Right lobe of liver (tissue), 6 donors: ENCODE measurements around the gene SNX8. TPM values are rescaled to one million over a fixed set of nuclear protein-coding genes. Genes with fewer than 3 reads are reported as not detected.
A peak's percentile ranks its signal among the peaks of the same experiment; 100 is the strongest.

Experiments used
- ATAC-seq, 4 donors: fragments of 200-7000 bp; cut with Tn5 transposase; one replicate each; pipeline ENCODE4 v1.9.1; 2020; ENCODE audit warnings: mild to moderate bottlenecking in 4 of 4, moderate library complexity in 4 of 4
- DNase-seq, 3 donors: peaks; one replicate each; pipeline ENCODE4 v3.0.0-alpha.2; 2020
- H3K27ac ChIP-seq, 3 donors: fragments of 200-600 bp; one replicate each; pipeline ENCODE4 v1.8.0; 2022
- H3K27me3 ChIP-seq, 2 donors: fragments of 200-600 bp; one replicate each; pipeline ENCODE4 v1.8.0; 2022
- H3K36me3 ChIP-seq, 4 donors: fragments of 200-600 bp; sonication (generic) in 1 of 4; one replicate each; pipeline versions ENCODE4 v1.5.1 to v1.8.0; 2017 to 2022; ENCODE audit warnings: control low read depth in 1 of 4
- H3K4me1 ChIP-seq, 4 donors: fragments of 200-600 bp; sonication (generic) in 1 of 4; one replicate each; pipeline versions ENCODE4 v1.5.1 to v1.8.0; 2017 to 2022; ENCODE audit warnings: control low read depth in 1 of 4
- H3K4me3 ChIP-seq, 3 donors: fragments of 200-600 bp; one replicate each; pipeline ENCODE4 v1.8.0; 2022
- H3K9me3 ChIP-seq, 4 donors: fragments of 200-600 bp; sonication (generic) in 1 of 4; one replicate each; pipeline versions ENCODE4 v1.5.1 to v1.8.0; 2017 to 2022; ENCODE audit warnings: control low read depth in 1 of 4
- POLR2A ChIP-seq: fragments of 450-650 bp; IDR thresholded peaks from one replicate; pipeline ENCODE4 v1.6.1; 2017; ENCODE audit warnings: antibody characterized with exemption, mild to moderate bottlenecking
- WGBS: methylation state at CpG from one replicate; pipeline ENCODE4 v1.1.6; 2018; ENCODE audit warnings: low coverage, low lambda C conversion rate; ENCODE audit not compliant: insufficient coverage; ENCODE audit errors: missing lambda C conversion rate; 5-methylcytosine and 5-hydroxymethylcytosine counted together
- intact Hi-C, 2 donors: fragments of 100-400 bp; cut with DNase I; formaldehyde crosslinking; loops; one replicate each; pipeline versions ENCODE4 v1.11.2 to v1.14.1; 2022
- total RNA-seq, 6 experiments: library from RNA; depleted of rRNA in 2 of 6; stranded (reverse); fragments of >200 nt in 2 of 6; fragmentation: NEBNext Ultra II Directional in 3 of 6; extraction: Animal tissue kit (Norgen Biotek cat#: 25700) in 3 of 6; gene quantifications; one replicate each; pipeline versions ENCODE4 v1.1.0 to v1.2.4, GENCODE V29; 2016 to 2023
- TF ChIP-seq, protein P1 (sequence below), 4 donors: fragments of 200-600 bp in 3 of 4; fragments of 450-650 bp in 1 of 4; IDR thresholded peaks; one replicate each; pipeline versions ENCODE4 v1.5.1 to v1.8.0; 2016 to 2022; ENCODE audit warnings: antibody characterized with exemption in 4 of 4, mild to moderate bottlenecking in 2 of 4
- donor health status: DM: no; HTN: yes; CAD: no.
- donor health status: DM: no; HTN: no; CAD: no.
- donor health status: DM: no; HTN: no; CAD: no.
- donor health status: DM: no; HTN: yes; CAD: no.
- donor health status: DM: no; HTN: yes; CAD: no.

The SNX8 gene
- total RNA-seq, 6 experiments from 2014 or later: 9.1 to 26.2 (median 13.0) TPM

DNA sequence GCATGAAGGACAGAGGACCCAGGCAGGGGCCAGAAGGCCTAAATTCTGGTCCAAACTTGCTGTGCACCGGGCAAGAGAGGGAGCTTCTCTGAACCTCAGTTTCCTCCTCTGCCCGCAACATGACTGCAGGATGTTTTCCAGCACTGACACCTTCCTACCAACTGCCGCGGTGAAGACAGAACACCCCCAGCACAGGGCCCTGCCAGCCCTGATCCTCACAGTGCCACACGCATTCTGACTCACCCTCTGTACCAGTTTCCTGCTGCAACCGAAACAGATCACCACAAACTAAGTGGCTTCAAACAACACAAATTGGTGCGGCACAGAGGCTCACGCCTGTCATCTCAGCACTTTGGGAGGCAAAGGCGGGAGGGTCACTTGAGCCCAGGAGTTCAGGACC lies 99.6 kb downstream of the SNX8 start:
- ATAC-seq (no peak), DNase-seq (no peak)
- Histone ChIP-seq H3K27me3 (no peaks in the 10 kb centered on the region), H3K4me1 (no peaks in the 10 kb centered on the region), H3K36me3 (peaks cover 0 to 11% (median 0%) of the 10 kb centered on the region in 4 donors), H3K4me3 (no peak overlapping the region), H3K27ac (no peak overlapping the region), H3K9me3 (no peaks in the 10 kb centered on the region)
- WGBS: 90% methylated on average over 2 of the region's 9 CpGs
- intact Hi-C loops: no loop called here
- no peak for TF ChIP-seq POLR2A
- TF ChIP-seq, protein P1, sequence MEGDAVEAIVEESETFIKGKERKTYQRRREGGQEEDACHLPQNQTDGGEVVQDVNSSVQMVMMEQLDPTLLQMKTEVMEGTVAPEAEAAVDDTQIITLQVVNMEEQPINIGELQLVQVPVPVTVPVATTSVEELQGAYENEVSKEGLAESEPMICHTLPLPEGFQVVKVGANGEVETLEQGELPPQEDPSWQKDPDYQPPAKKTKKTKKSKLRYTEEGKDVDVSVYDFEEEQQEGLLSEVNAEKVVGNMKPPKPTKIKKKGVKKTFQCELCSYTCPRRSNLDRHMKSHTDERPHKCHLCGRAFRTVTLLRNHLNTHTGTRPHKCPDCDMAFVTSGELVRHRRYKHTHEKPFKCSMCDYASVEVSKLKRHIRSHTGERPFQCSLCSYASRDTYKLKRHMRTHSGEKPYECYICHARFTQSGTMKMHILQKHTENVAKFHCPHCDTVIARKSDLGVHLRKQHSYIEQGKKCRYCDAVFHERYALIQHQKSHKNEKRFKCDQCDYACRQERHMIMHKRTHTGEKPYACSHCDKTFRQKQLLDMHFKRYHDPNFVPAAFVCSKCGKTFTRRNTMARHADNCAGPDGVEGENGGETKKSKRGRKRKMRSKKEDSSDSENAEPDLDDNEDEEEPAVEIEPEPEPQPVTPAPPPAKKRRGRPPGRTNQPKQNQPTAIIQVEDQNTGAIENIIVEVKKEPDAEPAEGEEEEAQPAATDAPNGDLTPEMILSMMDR (IDR thresholded peaks at IDR 0.05): no peak

DNA sequence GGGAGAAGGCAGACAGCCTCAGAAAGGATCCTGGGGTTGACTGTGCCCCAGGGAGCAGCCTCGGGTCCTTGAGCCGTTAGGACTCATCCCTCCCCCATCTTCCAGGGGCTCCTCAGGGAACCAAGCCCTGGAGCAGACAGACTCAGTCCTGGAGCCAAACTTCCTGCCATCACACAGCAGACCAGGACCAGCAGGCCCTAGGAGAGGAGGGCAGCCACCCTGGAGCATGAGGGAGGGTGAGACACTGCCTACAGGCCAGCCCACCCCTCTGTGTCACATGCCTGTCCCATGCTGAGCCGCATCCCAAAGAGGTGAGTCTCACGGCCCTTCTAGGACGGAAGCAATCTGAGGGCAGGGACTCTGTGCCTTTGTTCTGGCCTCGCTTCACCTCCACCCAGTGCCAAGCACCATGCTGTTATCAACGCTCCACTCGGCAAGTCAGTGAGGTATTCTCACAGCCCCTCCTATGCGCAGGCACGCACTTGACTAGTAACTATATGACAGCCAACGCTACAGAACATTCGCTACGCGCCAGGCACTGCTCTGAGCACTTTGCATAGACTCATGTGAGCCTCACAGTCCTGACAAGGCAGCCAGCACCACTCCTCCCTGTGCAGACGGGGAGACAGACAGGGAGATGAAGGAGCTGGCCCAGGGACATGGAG lies 100.6 kb downstream of the SNX8 start:
- intact Hi-C loops: no loop called here
- Histone ChIP-seq H3K4me1 (no peaks in the 10 kb centered on the region), H3K27me3 (no peaks in the 10 kb centered on the region), H3K36me3 (peaks cover 0 to 11% (median 0%) of the 10 kb centered on the region in 4 donors), H3K9me3 (no peaks in the 10 kb centered on the region), H3K4me3 (no peak overlapping the region), H3K27ac (no peak overlapping the region)
- WGBS: 100% methylated on average over 8 of the region's 15 CpGs
- no peak for DNase-seq
- no peak for ATAC-seq
- TF ChIP-seq, protein P1 (IDR thresholded peaks at IDR 0.05): no peak
- no peak for TF ChIP-seq POLR2A

DNA sequence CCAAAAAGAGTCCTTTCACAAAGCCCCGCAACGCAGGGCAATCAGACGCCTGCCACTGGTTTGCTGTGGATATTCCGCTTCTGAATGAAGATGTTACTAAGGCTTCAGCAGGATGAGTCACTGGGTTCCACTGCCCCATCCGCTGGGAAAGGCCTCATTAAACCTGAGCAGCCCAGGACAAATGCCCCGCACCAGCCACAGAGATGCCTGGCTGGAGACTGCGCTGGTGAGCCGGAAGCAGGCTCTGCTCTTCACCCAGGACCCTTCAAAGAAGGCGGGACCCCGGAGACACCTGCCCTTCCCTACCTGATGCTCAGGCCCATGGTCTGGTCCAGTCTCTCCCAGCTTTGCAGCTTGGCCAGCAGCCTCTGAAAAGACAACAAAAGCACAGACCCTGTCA lies 101.3 kb downstream of the SNX8 start:
- WGBS: 93% methylated on average over 3 of the region's 10 CpGs
- TF ChIP-seq, protein P1 (IDR thresholded peaks at IDR 0.05): no peak
- no peak for TF ChIP-seq POLR2A
- ATAC-seq: no peak
- DNase-seq: peak in 1 of 3 donors; percentile 19
- intact Hi-C loops: no loop called here
- Histone ChIP-seq H3K27ac (no peak overlapping the region), H3K4me1 (no peaks in the 10 kb centered on the region), H3K36me3 (peaks cover 0 to 12% (median 0%) of the 10 kb centered on the region in 4 donors), H3K9me3 (no peaks in the 10 kb centered on the region), H3K27me3 (no peaks in the 10 kb centered on the region), H3K4me3 (no peak overlapping the region)

DNA sequence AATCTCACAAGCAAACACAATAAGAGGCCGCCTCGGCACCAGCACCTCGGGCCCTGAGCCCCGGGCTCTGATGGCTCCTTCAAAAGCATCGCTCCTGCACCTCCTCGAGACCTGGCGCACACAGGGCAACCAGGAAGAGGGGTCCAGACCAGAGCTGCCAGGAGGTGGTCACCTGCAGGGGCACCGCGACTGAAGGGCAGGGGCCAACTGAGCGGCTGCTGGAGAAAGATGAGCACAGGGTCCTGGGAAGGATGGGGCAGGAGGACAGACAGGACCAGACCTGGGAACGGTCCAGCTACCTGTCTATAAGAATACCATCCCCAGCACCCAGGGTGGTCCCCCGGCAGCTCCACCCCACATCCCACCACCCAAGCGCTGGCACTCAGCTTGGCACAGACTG lies 102.3 kb downstream of the SNX8 start:
- ATAC-seq (no peak), DNase-seq (peak in 1 of 3 donors; percentile 42)
- H3K9me3 ChIP-seq: no peaks in the 10 kb centered on the region
- intact Hi-C loops: no loop called here
- no CpG with 5 or more reads among the region's 13 CpGs for WGBS
- no peaks in the 10 kb centered on the region for H3K27me3 ChIP-seq
- no peaks in the 10 kb centered on the region for H3K4me1 ChIP-seq
- TF ChIP-seq, protein P1 (IDR thresholded peaks at IDR 0.05): no peak
- TF ChIP-seq POLR2A: no peak
- H3K4me3 ChIP-seq: no peak overlapping the region
- H3K27ac ChIP-seq: no peak overlapping the region
- peaks cover 0 to 14% (median 0%) of the 10 kb centered on the region in 4 donors for H3K36me3 ChIP-seq
